ENCODE results near the gene CST6.

DNA sequence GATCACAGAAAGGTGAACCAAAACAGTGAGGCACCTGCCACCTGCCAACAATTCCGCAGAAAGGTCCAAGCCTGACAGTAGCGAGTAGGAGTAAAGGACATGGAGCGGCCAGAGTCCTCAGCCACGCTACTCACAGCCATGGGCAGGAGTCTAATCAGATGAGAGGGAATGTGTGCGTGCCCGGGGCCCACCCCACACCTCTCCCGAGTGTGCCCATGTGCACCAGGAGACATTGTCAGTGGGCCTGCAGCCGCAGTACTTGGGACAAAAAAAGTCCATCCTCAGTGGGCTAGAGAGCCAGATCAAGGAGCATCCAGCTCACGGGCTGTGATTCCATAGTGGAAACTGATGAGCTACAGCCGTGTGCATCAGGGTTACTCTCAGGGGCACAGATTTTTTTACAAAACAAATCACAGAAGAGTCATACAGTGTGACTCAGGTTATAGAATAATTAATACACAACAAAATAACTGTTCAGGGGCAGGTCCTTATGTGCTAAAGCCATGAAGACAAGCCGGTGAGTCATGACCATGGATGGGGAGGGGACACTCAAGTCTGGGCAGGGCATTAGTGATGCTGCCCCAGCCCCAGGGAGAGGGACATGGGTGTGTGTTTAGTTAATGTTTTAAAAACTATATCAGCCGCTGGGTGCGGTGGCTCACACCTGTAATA is 38.2 kb upstream of the CST6 start:
- TF ChIP-seq, protein P1, sequence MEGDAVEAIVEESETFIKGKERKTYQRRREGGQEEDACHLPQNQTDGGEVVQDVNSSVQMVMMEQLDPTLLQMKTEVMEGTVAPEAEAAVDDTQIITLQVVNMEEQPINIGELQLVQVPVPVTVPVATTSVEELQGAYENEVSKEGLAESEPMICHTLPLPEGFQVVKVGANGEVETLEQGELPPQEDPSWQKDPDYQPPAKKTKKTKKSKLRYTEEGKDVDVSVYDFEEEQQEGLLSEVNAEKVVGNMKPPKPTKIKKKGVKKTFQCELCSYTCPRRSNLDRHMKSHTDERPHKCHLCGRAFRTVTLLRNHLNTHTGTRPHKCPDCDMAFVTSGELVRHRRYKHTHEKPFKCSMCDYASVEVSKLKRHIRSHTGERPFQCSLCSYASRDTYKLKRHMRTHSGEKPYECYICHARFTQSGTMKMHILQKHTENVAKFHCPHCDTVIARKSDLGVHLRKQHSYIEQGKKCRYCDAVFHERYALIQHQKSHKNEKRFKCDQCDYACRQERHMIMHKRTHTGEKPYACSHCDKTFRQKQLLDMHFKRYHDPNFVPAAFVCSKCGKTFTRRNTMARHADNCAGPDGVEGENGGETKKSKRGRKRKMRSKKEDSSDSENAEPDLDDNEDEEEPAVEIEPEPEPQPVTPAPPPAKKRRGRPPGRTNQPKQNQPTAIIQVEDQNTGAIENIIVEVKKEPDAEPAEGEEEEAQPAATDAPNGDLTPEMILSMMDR (IDR thresholded peaks at IDR 0.05): no peak
- no peak for TF ChIP-seq POLR2A (IDR thresholded peaks at IDR 0.05)

Measured in transverse colon (tissue), 3 donors.